ENCODE data around the gene SLC17A8.

Gene SLC17A8

GRCh38 chr12:100359248-100359647 is 2.4 kb downstream of the SLC17A8 start:
- Histone ChIP-seq H3K9me3 (ENCODE audit: control insufficient read depth, insufficient read depth, low read depth, low read length) (no peaks in the 10 kb centered on the region), H3K27ac (ENCODE audit: extremely low read depth, low read depth, low read length) (no peak overlapping the region), H3K36me3 (ENCODE audit: control insufficient read depth in 2 of 2, insufficient read depth in 1 of 2, low read length in 2 of 2) (no peaks in the 10 kb centered on the region), H3K4me3 (ENCODE audit: low read depth, low read length) (no peak overlapping the region), H3K4me1 (ENCODE audit: control insufficient read depth, insufficient read depth, low read length) (no peaks in the 10 kb centered on the region)
- POLR2A ChIA-PET = no interaction called here
- CTCF ChIA-PET = interaction anchor here (0.7 to 2.1 kb wide), 5 partner anchors 11 to 1665 kb away, joined by 3 to 7 read pairs (median 3); no protein-coding TSS in a partner anchor
- no peak for TF ChIP-seq ZNF701 (tag by site-specific recombination; IDR thresholded peaks at IDR 0.05)
- TF ChIP-seq HOXD13 (CRISPR knock-in tag; IDR thresholded peaks at IDR 0.05; ENCODE audit: borderline replicate concordance) = no peak
- no peak for TF ChIP-seq ZNF280D (tag by site-specific recombination; IDR thresholded peaks at IDR 0.05)
- no peak for TF ChIP-seq ZNF366 (tag by site-specific recombination; conservative IDR thresholded peaks at IDR 0.05)
- no peak for TF ChIP-seq HOXC10 (CRISPR knock-in tag; IDR thresholded peaks at IDR 0.05)
- TF ChIP-seq ZNF184 (tag by site-specific recombination; IDR thresholded peaks at IDR 0.05) = no peak
- TF ChIP-seq ZNF571 (tag by site-specific recombination; IDR thresholded peaks at IDR 0.05) = no peak
- TF ChIP-seq ZNF132 (tag by site-specific recombination; IDR thresholded peaks at IDR 0.05; ENCODE audit: borderline replicate concordance) = no peak
- TF ChIP-seq HOXA7 (CRISPR knock-in tag; IDR thresholded peaks at IDR 0.05; ENCODE audit: borderline replicate concordance) = no peak
- TF ChIP-seq ZNF518A (tag by site-specific recombination; conservative IDR thresholded peaks at IDR 0.05; ENCODE audit: low read depth) = no peak

- TF ChIP-seq RBAK (tag by site-specific recombination; IDR thresholded peaks at IDR 0.05) (no peak), ZNF398 (tag by site-specific recombination; IDR thresholded peaks at IDR 0.05) (no peak), ZNF660 (tag by site-specific recombination; IDR thresholded peaks at IDR 0.05) (peak; percentile 32; the same call in 1 of the 2 replicates), ZNF112 (tag by site-specific recombination; IDR thresholded peaks at IDR 0.05) (no peak), ZNF747 (tag by site-specific recombination; IDR thresholded peaks at IDR 0.05) (no peak), ZFP3 (tag by site-specific recombination; IDR thresholded peaks at IDR 0.05; ENCODE audit: low read depth) (no peak), ZNF184 (tag by site-specific recombination; IDR thresholded peaks at IDR 0.05) (no peak)
- no peak overlapping the region for H3K27ac ChIP-seq (ENCODE audit: extremely low read depth, low read depth, low read length)
- ChIA-PET POLR2A (no interaction called here), CTCF (interaction anchor here (0.7 to 2.1 kb wide), 5 partner anchors 12 to 1664 kb away, joined by 3 to 7 read pairs (median 3); no protein-coding TSS in a partner anchor)
- no peak overlapping the region for H3K4me3 ChIP-seq (ENCODE audit: low read depth, low read length)
- H3K36me3 ChIP-seq (ENCODE audit: control insufficient read depth in 2 of 2, insufficient read depth in 1 of 2, low read length in 2 of 2) = no peaks in the 10 kb centered on the region
- no peaks in the 10 kb centered on the region for H3K9me3 ChIP-seq (ENCODE audit: control insufficient read depth, insufficient read depth, low read depth, low read length)
- no peaks in the 10 kb centered on the region for H3K4me1 ChIP-seq (ENCODE audit: control insufficient read depth, insufficient read depth, low read length)
These were observed 2.9 kb downstream of the SLC17A8 start for GRCh38 chr12:100359822-100360221.
